CD8-positive, alpha-beta memory T cell (primary cell): ENCODE data around the gene TMA16. TPM values are rescaled to one million over a fixed set of nuclear protein-coding genes. Genes with fewer than 3 reads are reported as not detected.
A peak's percentile ranks its signal among the peaks of the same experiment; 100 is the strongest.
"Not testable (repeated sequence)": the region's sequence is repeated elsewhere in the genome, so short reads cannot be mapped to it uniquely, and the experiment has no call there.

Experiments
- CTCF ChIA-PET: fragments of 350-600 bp; sonication (Branson Sonifier 250); formaldehyde crosslinking; loops from one replicate; lab custom pipeline; 2021; ENCODE audit warnings: antibody characterized with exemption; lab: Charles Lee
- POLR2A ChIA-PET: fragments of 350-600 bp; sonication (Branson Sonifier 250); formaldehyde crosslinking; loops from one replicate; lab custom pipeline; 2021; ENCODE audit warnings: antibody characterized with exemption; lab: Charles Lee
- DNase-seq, 5 donors: peaks; one replicate each; pipeline versions ENCODE4 v3.0.0 to v3.0.0-alpha.2; 2020 to 2022; ENCODE audit warnings: mixed read lengths in 1 of 5
- H3K27ac ChIP-seq: one replicate; pipeline ENCODE4 v1.7.0; 2013; ENCODE audit warnings: low read depth, mild to moderate bottlenecking, low read length, moderate library complexity
- H3K27me3 ChIP-seq: 2 replicates; pipeline ENCODE4 v1.7.0; 2013; ENCODE audit warnings: low read length, mild to moderate bottlenecking; ENCODE audit not compliant: insufficient read depth, poor library complexity, severe bottlenecking
- H3K36me3 ChIP-seq: 2 replicates; pipeline ENCODE4 v1.7.0; 2013; ENCODE audit warnings: mild to moderate bottlenecking, low read length, moderate library complexity; ENCODE audit not compliant: insufficient read depth
- H3K4me1 ChIP-seq: 2 replicates; pipeline ENCODE4 v1.7.0; 2013; ENCODE audit warnings: mild to moderate bottlenecking, low read length, moderate library complexity; ENCODE audit not compliant: insufficient read depth
- H3K4me3 ChIP-seq: 2 replicates; pipeline ENCODE4 v1.7.0; 2013; ENCODE audit warnings: mild to moderate bottlenecking, low read length
- H3K9me3 ChIP-seq: 2 replicates; pipeline ENCODE4 v1.7.0; 2013; ENCODE audit warnings: mild to moderate bottlenecking, low read length
- H3K27ac Mint-ChIP-seq, 8 donors: one replicate each; pipeline ENCODE4 v1.8.0; 2020 to 2021; ENCODE audit warnings: mixed read lengths in 8 of 8, mild to moderate bottlenecking in 6 of 8, inconsistent platforms in 3 of 8, moderate library complexity in 3 of 8
- H3K27me3 Mint-ChIP-seq, 2 donors: one replicate each; pipeline ENCODE4 v1.8.0; 2020 to 2021; ENCODE audit warnings: mixed read lengths in 2 of 2, mild to moderate bottlenecking in 1 of 2, moderate library complexity in 1 of 2
- H3K36me3 Mint-ChIP-seq, 3 donors: one replicate each; pipeline ENCODE4 v1.8.0; 2020 to 2021; ENCODE audit warnings: mixed read lengths in 3 of 3, inconsistent platforms in 1 of 3, mild to moderate bottlenecking in 1 of 3
- H3K4me1 Mint-ChIP-seq, 3 donors: one replicate each; pipeline ENCODE4 v1.8.0; 2020 to 2021; ENCODE audit warnings: mixed read lengths in 3 of 3, inconsistent platforms in 1 of 3, mild to moderate bottlenecking in 1 of 3
- H3K4me3 Mint-ChIP-seq, 7 donors: one replicate each; pipeline ENCODE4 v1.8.0; 2020 to 2021; ENCODE audit warnings: mixed read lengths in 7 of 7, mild to moderate bottlenecking in 6 of 7, moderate library complexity in 4 of 7, inconsistent platforms in 2 of 7
- H3K9me3 Mint-ChIP-seq, 5 donors: one replicate each; pipeline ENCODE4 v1.8.0; 2020 to 2022; ENCODE audit warnings: mixed read lengths in 5 of 5, mild to moderate bottlenecking in 3 of 5, moderate library complexity in 2 of 5, inconsistent platforms in 1 of 5
- polyA plus RNA-seq: library from polyadenylated mRNA; unstranded; fragments of 300-500 nt; fragmentation: Illumina TruSeq; gene quantifications from one replicate; pipeline ENCODE4 v1.2.3, GENCODE V29; 2021
- total RNA-seq, 2 experiments: library from RNA; stranded (reverse); gene quantifications; one replicate each; pipeline ENCODE4 v1.2.3, GENCODE V29; 2021

TMA16 gene
- total and polyA plus RNA-seq, 3 experiments from 2014 or later, result 17.2 to 55.9 (median 52.9) TPM

DNA sequence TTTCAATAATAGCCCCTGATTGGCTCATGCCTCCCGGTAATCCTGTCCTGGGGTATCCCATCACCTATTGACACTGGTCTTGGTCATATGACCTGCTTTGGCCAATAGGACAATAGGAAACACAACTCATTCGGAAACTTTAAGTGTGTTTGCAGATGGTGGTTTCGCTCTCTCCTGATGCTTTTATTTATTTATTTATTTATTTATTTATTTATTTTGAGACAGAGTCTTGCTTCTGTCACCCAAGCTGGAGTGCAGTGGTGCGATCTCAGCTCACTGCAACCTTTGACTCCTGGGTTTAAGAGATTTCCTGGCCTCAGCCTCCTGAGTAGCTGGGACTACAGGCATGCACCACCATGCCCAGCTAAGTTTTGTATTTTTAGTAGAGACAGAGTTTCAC, 44.3 kb downstream of the TMA16 start:
- POLR2A ChIA-PET, result interaction anchor here (0.7 kb wide), 1 partner anchor 9 kb away, joined by 3 read pairs; no protein-coding TSS in a partner anchor

DNA sequence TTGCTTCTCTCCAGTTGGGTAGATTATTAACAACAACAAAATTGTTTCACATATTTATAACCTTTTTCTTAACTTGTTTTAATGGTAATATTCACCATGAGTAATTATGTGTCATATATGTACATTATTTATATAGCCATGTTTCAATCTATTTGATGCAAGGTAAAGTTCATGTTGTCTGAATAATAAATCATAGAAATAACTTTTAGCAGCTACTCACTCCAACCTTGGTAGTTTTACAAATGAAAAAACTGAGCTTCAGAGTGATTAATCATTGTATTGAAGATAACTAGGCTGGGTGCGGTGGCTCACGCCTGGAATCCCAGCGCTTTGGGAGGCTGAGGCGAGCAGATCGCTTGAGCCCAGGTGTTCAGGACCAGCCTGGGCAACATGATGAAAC, 46.0 kb downstream of the TMA16 start:
- Mint-ChIP-seq H3K4me1 (no peaks in the 10 kb centered on the region), H3K9me3 (no peaks in the 10 kb centered on the region), H3K27ac (peak overlapping the region in 1 of 8 donors; percentile 15), H3K27me3 (no peaks in the 10 kb centered on the region), H3K36me3 (no peaks in the 10 kb centered on the region), H3K4me3 (no peak overlapping the region)
- DNase-seq, result no peak
- H3K27ac ChIP-seq, result no peak overlapping the region
- H3K4me3 ChIP-seq, result no peak overlapping the region
- H3K9me3 ChIP-seq, result no peaks in the 10 kb centered on the region
- H3K4me1 ChIP-seq, result no peaks in the 10 kb centered on the region
- POLR2A ChIA-PET, result no interaction called here
- CTCF ChIA-PET, result interaction anchor here (1.1 to 1.5 kb wide), 3 partner anchors 10 to 36 kb away, joined by 3 to 4 read pairs (median 3); no protein-coding TSS in a partner anchor
- no peaks in the 10 kb centered on the region for H3K36me3 ChIP-seq
- no peaks in the 10 kb centered on the region for H3K27me3 ChIP-seq

More for the DNA sequence above, 44.3 kb downstream of the TMA16 start:
- H3K4me3 ChIP-seq, H3K27me3 ChIP-seq, H3K9me3 ChIP-seq, H3K27ac ChIP-seq, H3K4me1 Mint-ChIP-seq, H3K4me3 Mint-ChIP-seq, H3K27ac Mint-ChIP-seq, H3K36me3 Mint-ChIP-seq, H3K27me3 Mint-ChIP-seq, H3K9me3 Mint-ChIP-seq, H3K36me3 ChIP-seq, H3K4me1 ChIP-seq, DNase-seq: not testable (repeated sequence)
- CTCF ChIA-PET, result interaction anchor here (1.0 to 2.7 kb wide), 3 partner anchors 9 to 53 kb away, joined by 4 to 10 read pairs (median 8); no protein-coding TSS in a partner anchor

DNA sequence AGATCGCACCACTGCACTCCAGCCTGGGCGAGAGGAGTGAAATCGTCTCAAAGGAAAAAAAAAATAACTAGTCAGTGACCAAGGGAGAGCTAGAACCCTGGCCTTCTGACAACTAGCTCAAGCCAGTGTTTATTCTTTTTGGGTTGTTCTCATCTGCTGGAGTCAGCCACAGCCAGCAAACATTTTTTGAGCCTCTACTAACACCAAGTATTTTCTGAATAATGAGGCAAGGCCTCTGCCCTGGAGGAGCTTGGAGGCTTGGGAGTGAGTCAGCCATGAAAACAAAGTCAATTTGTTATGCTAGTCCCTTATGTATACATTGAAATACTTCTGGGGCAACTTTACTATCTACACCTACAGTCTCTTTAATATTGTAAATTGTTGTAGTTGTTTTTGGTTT, 46.5 kb downstream of the TMA16 start:
- H3K27ac ChIP-seq, result no peak overlapping the region

DNA sequence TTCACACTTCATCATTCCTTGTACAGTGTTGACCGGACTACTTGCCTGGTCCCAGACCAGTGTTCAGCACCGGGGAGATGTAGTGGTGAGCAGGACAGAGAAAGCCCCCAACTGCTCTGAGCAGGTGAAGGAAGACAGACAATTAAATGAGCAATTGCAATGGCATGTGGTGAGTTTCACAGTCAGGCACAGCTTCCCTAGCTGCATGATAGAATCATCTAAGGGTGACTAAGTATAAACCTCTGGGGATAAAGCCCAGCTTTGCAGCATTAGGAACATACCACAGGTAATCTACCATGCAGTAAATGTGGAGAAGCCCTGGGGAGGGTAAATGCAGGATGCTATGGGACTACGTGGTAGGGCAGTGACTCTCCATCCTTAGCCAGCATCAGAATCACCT, 47.8 kb downstream of the TMA16 start:
- no peak overlapping the region for H3K27ac Mint-ChIP-seq
- no peaks in the 10 kb centered on the region for H3K27me3 Mint-ChIP-seq
- no peaks in the 10 kb centered on the region for H3K9me3 Mint-ChIP-seq
- ChIA-PET POLR2A (no interaction called here), CTCF (interaction anchor here (1.6 to 2.4 kb wide), 3 partner anchors 48 to 58 kb away, joined by 4 to 8 read pairs (median 8); partner anchors contain the start of gene TMA16)
- H3K4me1 Mint-ChIP-seq, result no peaks in the 10 kb centered on the region
- no peak for DNase-seq
- Histone ChIP-seq H3K36me3 (no peaks in the 10 kb centered on the region), H3K27ac (no peak overlapping the region), H3K27me3 (no peaks in the 10 kb centered on the region), H3K9me3 (no peaks in the 10 kb centered on the region), H3K4me1 (no peaks in the 10 kb centered on the region), H3K4me3 (no peak overlapping the region)
- H3K4me3 Mint-ChIP-seq, result peak overlapping the region in 1 of 7 donors; percentile 44
- no peaks in the 10 kb centered on the region for H3K36me3 Mint-ChIP-seq

More for the DNA sequence above, 46.5 kb downstream of the TMA16 start:
- Mint-ChIP-seq H3K4me1 (no peaks in the 10 kb centered on the region), H3K27ac (no peak overlapping the region), H3K27me3 (no peaks in the 10 kb centered on the region), H3K4me3 (no peak overlapping the region), H3K36me3 (no peaks in the 10 kb centered on the region), H3K9me3 (no peaks in the 10 kb centered on the region)
- no peaks in the 10 kb centered on the region for H3K27me3 ChIP-seq
- no peak for DNase-seq
- CTCF ChIA-PET, result interaction anchor here (1.4 to 1.6 kb wide), 3 partner anchors 9 to 55 kb away, joined by 3 to 4 read pairs (median 4); no protein-coding TSS in a partner anchor
- no peaks in the 10 kb centered on the region for H3K4me1 ChIP-seq
- no peaks in the 10 kb centered on the region for H3K36me3 ChIP-seq
- no peaks in the 10 kb centered on the region for H3K9me3 ChIP-seq
- POLR2A ChIA-PET, result no interaction called here
- no peak overlapping the region for H3K4me3 ChIP-seq

DNA sequence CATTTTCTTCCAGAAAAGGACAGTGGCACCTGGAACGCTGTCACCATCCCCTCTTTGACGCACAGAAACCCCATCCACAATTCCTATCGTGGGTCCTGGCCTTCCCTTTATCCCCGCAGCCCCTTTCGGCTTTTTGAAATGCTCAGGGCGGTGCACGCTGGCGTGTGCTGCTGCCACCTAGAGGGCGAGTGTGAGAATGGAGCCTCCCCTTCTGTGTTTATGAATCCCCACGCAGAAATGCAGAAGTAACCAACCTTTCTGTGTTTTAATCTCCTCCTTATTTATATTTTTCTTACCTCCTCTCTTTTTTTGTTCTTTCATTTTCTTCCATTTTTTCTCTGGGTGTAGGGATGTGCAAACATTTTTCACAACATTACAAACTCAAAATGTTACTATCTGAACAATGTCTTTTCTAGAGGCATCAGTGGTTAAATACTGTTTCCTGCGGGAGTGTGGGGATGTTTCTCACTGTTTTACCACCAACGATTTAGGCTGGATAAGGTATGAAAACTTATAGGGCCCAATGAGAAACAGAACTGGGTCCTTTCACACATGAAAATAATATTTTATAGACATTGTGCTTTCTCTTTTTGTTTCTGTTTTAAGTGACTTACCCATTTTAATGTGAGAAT, 50.0 kb downstream of the TMA16 start:
- DNase-seq, result peak; percentile 31 to 64 (median 45)
- Histone ChIP-seq H3K27ac (no peak overlapping the region), H3K4me3 (peak overlapping the region; percentile 17), H3K9me3 (no peaks in the 10 kb centered on the region), H3K27me3 (no peaks in the 10 kb centered on the region), H3K36me3 (no peaks in the 10 kb centered on the region), H3K4me1 (no peaks in the 10 kb centered on the region)
- CTCF ChIA-PET, result interaction anchor here (2.2 to 6.3 kb wide), 3 partner anchors 11 to 59 kb away, joined by 8 to 65 read pairs (median 14); partner anchors contain the start of gene TMA16
- Mint-ChIP-seq H3K4me1 (peaks cover 6 to 10% (median 7%) of the 10 kb centered on the region in 3 donors), H3K27ac (peak overlapping the region in 1 of 8 donors; percentile 30), H3K27me3 (no peaks in the 10 kb centered on the region), H3K4me3 (no peak overlapping the region), H3K9me3 (no peaks in the 10 kb centered on the region), H3K36me3 (no peaks in the 10 kb centered on the region)
- POLR2A ChIA-PET, result no interaction called here

GRCh38 chr4:163548481-163549243, 54.2 kb downstream of the TMA16 start:
- peaks cover 13 to 17% (median 13%) of the 10 kb centered on the region in 3 donors for H3K4me1 Mint-ChIP-seq
- ChIA-PET POLR2A (interaction anchor here (2.2 kb wide), 1 partner anchor 54 kb away, joined by 10 read pairs; the partner anchor contains the start of gene TMA16), CTCF (interaction anchor here (0.8 to 8.2 kb wide), 14 partner anchors 10 to 1558 kb away, joined by 3 to 65 read pairs (median 6); partner anchors contain the start of gene TMA16)
- H3K27ac ChIP-seq, result no peak overlapping the region
- no peaks in the 10 kb centered on the region for H3K9me3 Mint-ChIP-seq
- peak in 2 of 5 donors; percentile 20 to 42 for DNase-seq
- H3K4me3 Mint-ChIP-seq, result peak overlapping the region; percentile 46 to 82 (median 64)
- no peaks in the 10 kb centered on the region for H3K36me3 ChIP-seq
- H3K4me1 ChIP-seq, result peaks cover 4% of the 10 kb centered on the region
- H3K9me3 ChIP-seq, result no peaks in the 10 kb centered on the region
- H3K27me3 Mint-ChIP-seq, result no peaks in the 10 kb centered on the region
- H3K36me3 Mint-ChIP-seq, result no peaks in the 10 kb centered on the region
- no peak overlapping the region for H3K4me3 ChIP-seq
- H3K27me3 ChIP-seq, result no peaks in the 10 kb centered on the region
- H3K27ac Mint-ChIP-seq, result no peak overlapping the region

DNA sequence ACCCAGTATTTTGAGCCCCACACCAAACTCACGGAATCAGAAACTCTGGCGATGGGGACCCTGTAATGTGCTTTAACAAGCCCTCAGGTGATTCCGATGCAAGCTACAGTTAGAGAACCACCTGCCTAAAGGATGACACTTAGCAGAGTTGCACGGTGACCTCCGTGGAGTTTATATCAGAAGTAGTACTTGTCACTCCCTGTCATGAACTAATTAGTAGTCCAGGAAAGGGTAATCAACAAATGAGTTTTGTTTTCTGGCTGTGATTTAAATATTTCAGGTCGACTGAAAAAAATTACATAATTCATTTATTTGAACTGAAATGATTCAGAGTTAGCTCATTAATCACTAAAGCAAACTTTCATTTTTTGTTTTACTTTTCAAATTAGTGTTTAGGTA, 56.4 kb downstream of the TMA16 start:
- no peaks in the 10 kb centered on the region for H3K9me3 ChIP-seq
- no peak for DNase-seq
- no peak overlapping the region for H3K27ac ChIP-seq
- H3K27me3 ChIP-seq, result no peaks in the 10 kb centered on the region
- H3K4me1 ChIP-seq, result peaks cover 4% of the 10 kb centered on the region
- Mint-ChIP-seq H3K4me1 (peaks cover 15 to 22% (median 17%) of the 10 kb centered on the region in 3 donors), H3K27ac (no peak overlapping the region), H3K36me3 (no peaks in the 10 kb centered on the region), H3K9me3 (no peaks in the 10 kb centered on the region), H3K4me3 (peak overlapping the region in 1 of 7 donors; percentile 82), H3K27me3 (no peaks in the 10 kb centered on the region)
- POLR2A ChIA-PET, result interaction anchor here (1.1 to 2.2 kb wide), 2 partner anchors 8 to 56 kb away, joined by 5 to 10 read pairs; partner anchors contain the start of gene TMA16
- no peak overlapping the region for H3K4me3 ChIP-seq
- CTCF ChIA-PET, result interaction anchor here (0.7 to 8.2 kb wide), 34 partner anchors 7 to 1556 kb away, joined by 3 to 65 read pairs (median 4); partner anchors contain the start of genes NAF1 and TMA16
- no peaks in the 10 kb centered on the region for H3K36me3 ChIP-seq
